Measurements from ENCODE around the gene ANKRD39.

The ANKRD39 gene

DNA sequence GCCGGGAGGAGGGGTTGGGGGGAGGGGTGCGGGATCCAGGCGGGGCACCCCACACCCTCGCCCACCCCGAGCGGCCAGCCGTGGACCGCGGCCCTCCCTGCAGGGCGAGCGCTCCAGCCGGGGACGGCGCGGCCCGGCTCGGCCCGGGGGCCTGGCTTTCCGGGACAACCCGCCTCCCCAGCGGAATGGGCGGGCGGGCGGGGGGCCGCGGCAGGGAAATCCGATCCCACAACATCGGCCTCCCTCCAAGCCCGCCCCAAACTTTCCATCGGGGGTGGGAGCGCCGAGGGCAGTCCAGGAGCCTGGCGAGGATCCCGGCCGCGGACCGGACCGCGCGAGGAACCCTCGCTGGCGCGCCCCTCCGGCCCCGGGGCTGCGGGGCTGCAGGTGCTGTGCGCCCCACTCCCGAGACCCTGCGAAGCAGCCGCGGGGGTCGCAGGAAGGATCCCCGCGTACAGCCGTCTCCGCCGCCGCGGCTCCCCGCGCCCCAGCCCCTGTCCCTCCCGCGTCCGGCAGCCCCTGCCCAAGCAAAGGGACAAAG, 11.5 kb upstream of the ANKRD39 start:
- Histone ChIP-seq H3K36me3 (ENCODE audit: control insufficient read depth in 2 of 2, insufficient read depth in 2 of 2, low read length in 2 of 2) (peaks cover 20 to 30% of the 10 kb centered on the region in 2 donors), H3K27me3 (ENCODE audit: control insufficient read depth in 1 of 2, insufficient read depth in 2 of 2, low read length in 2 of 2) (no peaks in the 10 kb centered on the region), H3K4me1 (ENCODE audit: control insufficient read depth, insufficient read depth, low read length) (peaks cover 56% of the 10 kb centered on the region), H3K4me3 (ENCODE audit: low read length in 2 of 2) (peak overlapping the region; percentile 86 to 88), H3K9me3 (ENCODE audit: control insufficient read depth in 2 of 2, low read length in 2 of 2) (no peaks in the 10 kb centered on the region), H3K9ac (ENCODE audit: low read length in 2 of 2) (peak overlapping the region; percentile 90 to 95), H3K27ac (ENCODE audit: low read length) (peak overlapping the region; percentile 95)

DNA sequence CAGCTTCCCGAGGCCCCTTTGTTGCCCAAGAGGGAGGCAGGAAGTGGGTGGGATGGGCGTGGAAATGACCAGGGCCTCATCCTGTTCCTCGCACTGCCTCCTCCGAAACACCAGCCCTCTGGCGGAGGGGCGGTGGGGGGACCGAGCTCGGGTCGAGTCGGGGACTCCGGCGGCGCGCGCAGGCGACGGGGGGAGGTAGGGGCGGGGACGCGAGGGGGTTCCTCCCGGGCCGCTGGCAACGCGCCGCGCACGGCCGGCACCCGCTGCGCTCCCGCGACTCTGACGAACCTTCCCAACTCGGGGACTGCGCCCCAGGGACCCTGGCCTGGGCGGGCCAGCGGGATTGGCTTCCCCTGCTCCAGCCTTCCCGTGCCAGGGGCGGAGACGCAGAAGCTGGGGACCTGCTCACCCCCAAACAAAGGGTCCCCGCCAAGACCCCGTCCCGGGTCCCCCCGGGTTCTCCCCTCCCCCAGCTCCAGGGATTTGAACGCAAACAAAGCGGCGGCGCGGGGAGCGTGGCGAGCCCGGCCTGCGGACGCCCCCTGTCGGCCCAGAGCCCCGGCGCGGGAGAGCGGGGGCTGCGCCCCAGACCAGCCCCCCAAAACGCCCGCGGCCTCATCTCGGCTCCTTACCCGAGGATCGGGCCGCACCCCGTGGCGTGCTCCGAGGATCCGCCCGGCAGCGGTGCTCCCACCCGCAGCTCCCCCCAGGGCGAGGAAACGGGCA, 10.9 kb upstream of the ANKRD39 start:
- H3K27me3 ChIP-seq (ENCODE audit: control insufficient read depth in 1 of 2, insufficient read depth in 2 of 2, low read length in 2 of 2), result no peaks in the 10 kb centered on the region
- no peaks in the 10 kb centered on the region for H3K9me3 ChIP-seq (ENCODE audit: control insufficient read depth in 2 of 2, low read length in 2 of 2)
- peak overlapping the region; percentile 84 to 86 for H3K4me3 ChIP-seq (ENCODE audit: low read length in 2 of 2)
- peak overlapping the region; percentile 95 for H3K27ac ChIP-seq (ENCODE audit: low read length)
- H3K4me1 ChIP-seq (ENCODE audit: control insufficient read depth, insufficient read depth, low read length), result peaks cover 55% of the 10 kb centered on the region
- peaks cover 24 to 36% of the 10 kb centered on the region in 2 donors for H3K36me3 ChIP-seq (ENCODE audit: control insufficient read depth in 2 of 2, insufficient read depth in 2 of 2, low read length in 2 of 2)
- H3K9ac ChIP-seq (ENCODE audit: low read length in 2 of 2), result peak overlapping the region; percentile 84 to 95

GRCh38 chr2:96867756-96868554, 10.1 kb upstream of the ANKRD39 start:
- peak overlapping the region; percentile 95 for H3K27ac ChIP-seq (ENCODE audit: low read length)
- peak overlapping the region; percentile 64 to 95 for H3K9ac ChIP-seq (ENCODE audit: low read length in 2 of 2)
- no peaks in the 10 kb centered on the region for H3K27me3 ChIP-seq (ENCODE audit: control insufficient read depth in 1 of 2, insufficient read depth in 2 of 2, low read length in 2 of 2)
- H3K4me3 ChIP-seq (ENCODE audit: low read length in 2 of 2), result peak overlapping the region; percentile 84 to 86
- H3K4me1 ChIP-seq (ENCODE audit: control insufficient read depth, insufficient read depth, low read length), result peaks cover 55% of the 10 kb centered on the region
- no peaks in the 10 kb centered on the region for H3K9me3 ChIP-seq (ENCODE audit: control insufficient read depth in 2 of 2, low read length in 2 of 2)
- peaks cover 32 to 43% of the 10 kb centered on the region in 2 donors for H3K36me3 ChIP-seq (ENCODE audit: control insufficient read depth in 2 of 2, insufficient read depth in 2 of 2, low read length in 2 of 2)

- peak overlapping the region; percentile 95 for H3K27ac ChIP-seq (ENCODE audit: low read length)
- peaks cover 55% of the 10 kb centered on the region for H3K4me1 ChIP-seq (ENCODE audit: control insufficient read depth, insufficient read depth, low read length)
- H3K27me3 ChIP-seq (ENCODE audit: control insufficient read depth in 1 of 2, insufficient read depth in 2 of 2, low read length in 2 of 2), result no peaks in the 10 kb centered on the region
- H3K9me3 ChIP-seq (ENCODE audit: control insufficient read depth in 2 of 2, low read length in 2 of 2), result no peaks in the 10 kb centered on the region
- H3K36me3 ChIP-seq (ENCODE audit: control insufficient read depth in 2 of 2, insufficient read depth in 2 of 2, low read length in 2 of 2), result peaks cover 33 to 45% of the 10 kb centered on the region in 2 donors
- H3K4me3 ChIP-seq (ENCODE audit: low read length in 2 of 2), result peak overlapping the region; percentile 84 to 86
- peak overlapping the region; percentile 64 to 95 for H3K9ac ChIP-seq (ENCODE audit: low read length in 2 of 2)
Measured at GRCh38 chr2:96866986-96867755, 9.4 kb upstream of the ANKRD39 start.

DNA sequence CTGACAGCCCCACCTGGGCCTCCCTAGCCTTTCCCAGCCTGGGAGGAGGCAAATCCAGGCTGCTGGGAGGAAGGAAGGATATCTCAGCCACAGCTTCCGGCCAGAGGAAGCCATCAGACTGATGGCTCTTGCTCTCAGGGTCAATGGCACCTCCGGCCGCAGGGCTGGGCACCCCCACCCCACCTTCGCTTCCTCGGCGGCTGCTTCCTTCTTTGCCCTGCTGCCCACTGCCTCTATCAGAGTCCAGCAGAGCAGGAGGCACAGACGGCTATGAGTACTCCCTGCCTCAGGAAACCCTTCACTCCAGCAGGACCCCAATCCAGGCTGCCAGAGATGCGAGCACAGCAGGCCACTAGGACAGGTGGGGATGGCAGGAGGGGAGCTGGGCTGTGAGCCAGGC, 8.8 kb upstream of the ANKRD39 start:
- H3K27me3 ChIP-seq (ENCODE audit: control insufficient read depth in 1 of 2, insufficient read depth in 2 of 2, low read length in 2 of 2), result no peaks in the 10 kb centered on the region
- H3K36me3 ChIP-seq (ENCODE audit: control insufficient read depth in 2 of 2, insufficient read depth in 2 of 2, low read length in 2 of 2), result peaks cover 39 to 51% of the 10 kb centered on the region in 2 donors
- H3K4me3 ChIP-seq (ENCODE audit: low read length in 2 of 2), result peak overlapping the region in 1 of 2 donors; percentile 86
- peaks cover 55% of the 10 kb centered on the region for H3K4me1 ChIP-seq (ENCODE audit: control insufficient read depth, insufficient read depth, low read length)
- H3K9me3 ChIP-seq (ENCODE audit: control insufficient read depth in 2 of 2, low read length in 2 of 2), result no peaks in the 10 kb centered on the region
- H3K9ac ChIP-seq (ENCODE audit: low read length in 2 of 2), result peak overlapping the region in 1 of 2 donors; percentile 31
- H3K27ac ChIP-seq (ENCODE audit: low read length), result peak overlapping the region; percentile 95

DNA sequence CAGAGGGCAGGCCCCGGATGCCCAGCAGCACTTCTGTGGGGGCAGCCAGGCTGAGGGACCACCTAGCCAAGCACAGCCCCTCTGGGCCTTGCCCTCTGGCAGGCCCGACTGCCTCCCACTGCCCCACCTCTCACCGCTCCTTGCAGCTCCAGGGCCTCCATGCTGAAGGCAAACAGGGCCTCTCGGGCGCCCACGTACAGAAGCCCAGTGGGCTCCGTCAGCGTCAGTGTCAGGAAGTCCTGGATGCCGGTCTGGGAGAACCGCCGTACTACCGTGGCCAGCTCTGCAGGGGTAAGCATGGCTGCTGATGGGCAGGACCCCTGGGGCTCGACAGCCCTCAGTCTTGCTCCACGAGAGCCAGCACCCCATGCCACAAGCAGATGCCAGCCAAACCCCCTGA, 8.3 kb upstream of the ANKRD39 start:
- H3K9ac ChIP-seq (ENCODE audit: low read length in 2 of 2), result no peak overlapping the region
- H3K27me3 ChIP-seq (ENCODE audit: control insufficient read depth in 1 of 2, insufficient read depth in 2 of 2, low read length in 2 of 2), result no peaks in the 10 kb centered on the region
- H3K27ac ChIP-seq (ENCODE audit: low read length), result peak overlapping the region; percentile 95
- peaks cover 52% of the 10 kb centered on the region for H3K4me1 ChIP-seq (ENCODE audit: control insufficient read depth, insufficient read depth, low read length)
- peaks cover 43 to 55% of the 10 kb centered on the region in 2 donors for H3K36me3 ChIP-seq (ENCODE audit: control insufficient read depth in 2 of 2, insufficient read depth in 2 of 2, low read length in 2 of 2)
- no peaks in the 10 kb centered on the region for H3K9me3 ChIP-seq (ENCODE audit: control insufficient read depth in 2 of 2, low read length in 2 of 2)
- peak overlapping the region in 1 of 2 donors; percentile 86 for H3K4me3 ChIP-seq (ENCODE audit: low read length in 2 of 2)

DNA sequence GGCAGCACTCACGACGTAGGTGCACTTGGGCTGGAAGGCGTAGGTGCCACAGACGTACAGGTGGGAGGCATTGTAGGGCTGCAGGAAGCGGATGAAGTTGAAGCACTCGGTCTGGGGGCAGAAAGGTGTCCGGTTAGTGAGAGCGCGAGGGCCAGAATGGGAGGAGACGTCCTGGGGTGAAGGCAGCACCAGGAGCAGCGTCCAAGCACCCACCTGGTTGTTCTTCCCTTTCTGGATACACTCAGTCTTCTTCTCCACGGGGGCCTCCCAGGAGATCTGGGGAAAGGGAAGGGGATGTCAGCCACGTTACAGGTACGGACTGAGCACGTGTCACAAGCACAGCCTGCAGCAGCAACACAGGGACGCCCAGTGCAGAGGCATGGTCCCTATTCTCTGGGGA, 7.8 kb upstream of the ANKRD39 start:
- peaks cover 43 to 58% of the 10 kb centered on the region in 2 donors for H3K36me3 ChIP-seq (ENCODE audit: control insufficient read depth in 2 of 2, insufficient read depth in 2 of 2, low read length in 2 of 2)
- H3K9me3 ChIP-seq (ENCODE audit: control insufficient read depth in 2 of 2, low read length in 2 of 2), result no peaks in the 10 kb centered on the region
- no peak overlapping the region for H3K9ac ChIP-seq (ENCODE audit: low read length in 2 of 2)
- H3K4me1 ChIP-seq (ENCODE audit: control insufficient read depth, insufficient read depth, low read length), result peaks cover 49% of the 10 kb centered on the region
- H3K27ac ChIP-seq (ENCODE audit: low read length), result peak overlapping the region; percentile 95
- H3K4me3 ChIP-seq (ENCODE audit: low read length in 2 of 2), result no peak overlapping the region
- H3K27me3 ChIP-seq (ENCODE audit: control insufficient read depth in 1 of 2, insufficient read depth in 2 of 2, low read length in 2 of 2), result no peaks in the 10 kb centered on the region

GRCh38 chr2:96864343-96865091, 6.7 kb upstream of the ANKRD39 start:
- peaks cover 49 to 62% of the 10 kb centered on the region in 2 donors for H3K36me3 ChIP-seq (ENCODE audit: control insufficient read depth in 2 of 2, insufficient read depth in 2 of 2, low read length in 2 of 2)
- H3K9me3 ChIP-seq (ENCODE audit: control insufficient read depth in 2 of 2, low read length in 2 of 2), result no peaks in the 10 kb centered on the region
- no peak overlapping the region for H3K4me3 ChIP-seq (ENCODE audit: low read length in 2 of 2)
- peak overlapping the region; percentile 95 for H3K27ac ChIP-seq (ENCODE audit: low read length)
- no peaks in the 10 kb centered on the region for H3K27me3 ChIP-seq (ENCODE audit: control insufficient read depth in 1 of 2, insufficient read depth in 2 of 2, low read length in 2 of 2)
- H3K4me1 ChIP-seq (ENCODE audit: control insufficient read depth, insufficient read depth, low read length), result peaks cover 54% of the 10 kb centered on the region
- no peak overlapping the region for H3K9ac ChIP-seq (ENCODE audit: low read length in 2 of 2)

- Histone ChIP-seq H3K4me3 (ENCODE audit: low read length in 2 of 2) (no peak overlapping the region), H3K4me1 (ENCODE audit: control insufficient read depth, insufficient read depth, low read length) (peaks cover 61% of the 10 kb centered on the region), H3K9me3 (ENCODE audit: control insufficient read depth in 2 of 2, low read length in 2 of 2) (no peaks in the 10 kb centered on the region), H3K36me3 (ENCODE audit: control insufficient read depth in 2 of 2, insufficient read depth in 2 of 2, low read length in 2 of 2) (peaks cover 49 to 62% of the 10 kb centered on the region in 2 donors), H3K27ac (ENCODE audit: low read length) (peak overlapping the region; percentile 95), H3K27me3 (ENCODE audit: control insufficient read depth in 1 of 2, insufficient read depth in 2 of 2, low read length in 2 of 2) (no peaks in the 10 kb centered on the region), H3K9ac (ENCODE audit: low read length in 2 of 2) (no peak overlapping the region)
Measured at GRCh38 chr2:96863575-96864342, 5.9 kb upstream of the ANKRD39 start.
